Measurements from ENCODE around the gene PPP3R2.
A peak's percentile ranks its signal among the peaks of the same experiment; 100 is the strongest.

PPP3R2 gene

DNA sequence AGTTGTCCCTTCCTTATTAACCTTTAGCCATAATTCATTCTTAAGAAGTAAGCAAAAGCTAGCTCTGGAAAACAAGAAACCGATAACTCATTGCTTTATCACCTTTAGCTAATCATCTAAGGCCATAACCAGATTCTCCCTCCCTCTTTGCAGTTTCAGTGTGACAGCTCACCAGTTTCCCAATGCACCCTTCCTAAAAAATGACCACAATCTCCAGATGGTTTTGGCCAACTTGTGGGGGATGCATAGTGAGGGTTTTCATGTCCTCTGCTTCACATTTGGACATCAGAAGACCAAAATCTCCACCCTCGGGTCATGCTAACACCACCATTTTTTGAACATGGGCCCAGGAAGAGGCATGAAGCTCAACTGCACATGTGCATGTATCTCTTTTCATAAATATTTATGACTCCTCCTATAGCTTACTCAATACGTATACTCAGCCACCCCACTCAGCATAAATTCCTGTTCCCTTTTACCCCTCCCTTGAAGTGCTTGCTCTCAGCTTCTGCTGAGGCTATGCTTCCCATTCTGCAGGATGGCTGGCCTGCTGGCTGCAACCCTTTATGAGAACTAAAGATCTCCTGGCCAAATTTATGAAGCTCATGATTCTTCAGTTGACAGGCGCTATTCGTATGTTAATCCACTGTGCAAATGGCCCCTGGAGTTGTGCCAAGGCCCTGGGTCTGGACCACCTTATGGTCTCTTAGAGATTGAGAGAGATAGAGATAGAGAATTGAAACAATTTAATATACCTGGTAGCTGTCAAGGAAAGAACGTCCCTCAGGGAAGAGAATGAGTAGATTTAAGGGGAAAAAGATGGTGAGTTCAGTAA lies 14.8 kb downstream of the PPP3R2 start:
- no peak overlapping the region for H3K4me3 ChIP-seq (ENCODE audit: low read depth, low read length)
- DNase-seq (ENCODE audit: low read depth), result no peak
- TF ChIP-seq, protein P1, sequence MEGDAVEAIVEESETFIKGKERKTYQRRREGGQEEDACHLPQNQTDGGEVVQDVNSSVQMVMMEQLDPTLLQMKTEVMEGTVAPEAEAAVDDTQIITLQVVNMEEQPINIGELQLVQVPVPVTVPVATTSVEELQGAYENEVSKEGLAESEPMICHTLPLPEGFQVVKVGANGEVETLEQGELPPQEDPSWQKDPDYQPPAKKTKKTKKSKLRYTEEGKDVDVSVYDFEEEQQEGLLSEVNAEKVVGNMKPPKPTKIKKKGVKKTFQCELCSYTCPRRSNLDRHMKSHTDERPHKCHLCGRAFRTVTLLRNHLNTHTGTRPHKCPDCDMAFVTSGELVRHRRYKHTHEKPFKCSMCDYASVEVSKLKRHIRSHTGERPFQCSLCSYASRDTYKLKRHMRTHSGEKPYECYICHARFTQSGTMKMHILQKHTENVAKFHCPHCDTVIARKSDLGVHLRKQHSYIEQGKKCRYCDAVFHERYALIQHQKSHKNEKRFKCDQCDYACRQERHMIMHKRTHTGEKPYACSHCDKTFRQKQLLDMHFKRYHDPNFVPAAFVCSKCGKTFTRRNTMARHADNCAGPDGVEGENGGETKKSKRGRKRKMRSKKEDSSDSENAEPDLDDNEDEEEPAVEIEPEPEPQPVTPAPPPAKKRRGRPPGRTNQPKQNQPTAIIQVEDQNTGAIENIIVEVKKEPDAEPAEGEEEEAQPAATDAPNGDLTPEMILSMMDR (conservative IDR thresholded peaks at IDR 0.05; ENCODE audit: low read depth, low read length), result no peak

DNA sequence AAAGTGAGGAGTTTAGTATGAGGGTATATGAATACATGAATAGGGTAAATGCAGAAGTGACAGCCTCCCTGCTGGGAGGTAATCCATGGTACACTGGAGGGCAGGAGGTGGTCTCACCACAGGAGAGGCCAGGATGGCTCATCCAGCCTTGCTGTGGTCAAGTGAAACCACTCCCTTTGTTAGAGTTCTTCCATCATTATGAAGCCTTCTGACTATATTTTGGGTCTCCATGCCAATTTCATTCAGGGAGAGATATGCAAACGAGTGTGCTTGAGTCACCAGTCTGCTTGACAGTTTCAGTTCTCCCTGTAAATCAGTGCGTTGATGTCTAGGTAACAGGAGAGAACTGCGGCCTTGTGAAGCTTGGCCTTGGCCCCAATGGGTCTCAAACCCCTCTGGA lies 16.4 kb downstream of the PPP3R2 start:
- H3K4me3 ChIP-seq (ENCODE audit: low read depth, low read length), result no peak overlapping the region
- TF ChIP-seq, protein P1 (conservative IDR thresholded peaks at IDR 0.05; ENCODE audit: low read depth, low read length), result no peak
- peak; percentile 7 for DNase-seq (ENCODE audit: low read depth)

DNA sequence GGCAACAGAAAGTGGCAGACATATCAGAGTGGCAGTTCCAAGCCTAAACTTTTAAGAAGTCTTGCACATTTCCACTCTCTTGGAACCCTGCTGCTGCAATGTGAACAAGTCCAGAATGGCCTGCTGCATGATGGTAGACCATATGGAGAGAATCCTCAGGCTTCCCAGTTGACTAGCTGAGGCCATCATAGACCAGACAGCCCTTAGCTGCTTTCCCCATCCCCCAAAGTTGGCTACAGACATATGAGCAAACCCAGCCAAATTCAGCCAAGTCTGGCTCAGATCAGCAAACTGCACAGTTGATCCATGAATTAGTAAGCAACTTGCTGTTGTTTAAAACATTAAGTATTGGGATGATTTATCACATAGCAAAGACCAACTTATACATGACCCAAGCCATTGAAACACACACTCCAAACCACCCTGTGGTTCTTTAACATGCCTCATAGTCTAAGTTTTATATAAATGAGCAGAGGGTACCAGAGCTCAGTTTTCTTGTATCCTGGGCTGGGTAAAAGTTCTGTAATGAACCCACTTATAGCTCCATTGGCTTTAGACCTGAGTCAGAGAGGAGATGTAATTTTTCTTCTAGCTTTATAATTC lies 19.9 kb downstream of the PPP3R2 start:
- DNase-seq (ENCODE audit: low read depth), result no peak
- TF ChIP-seq, protein P1 (conservative IDR thresholded peaks at IDR 0.05; ENCODE audit: low read depth, low read length), result no peak
- H3K4me3 ChIP-seq (ENCODE audit: low read depth, low read length), result no peak overlapping the region

DNA sequence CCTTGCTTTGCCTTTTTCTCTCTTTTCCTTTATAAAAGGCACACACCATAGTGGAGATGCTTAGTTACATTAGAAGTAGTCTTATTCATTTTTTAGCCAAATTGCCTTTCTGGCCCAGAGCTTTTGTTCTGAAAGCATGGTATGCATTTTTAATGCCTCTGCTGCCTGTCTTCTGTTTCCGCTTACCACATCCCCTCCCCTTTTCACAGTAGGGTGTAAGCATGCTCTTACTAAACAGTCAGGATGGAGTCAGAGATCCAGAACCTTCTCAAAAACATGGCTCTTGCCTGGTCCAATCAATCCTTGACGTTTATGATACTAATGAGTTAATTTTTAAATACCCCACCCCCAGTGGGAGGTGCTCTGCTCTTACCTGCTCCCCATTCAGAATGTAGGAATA lies 22.5 kb downstream of the PPP3R2 start:
- peak; percentile 54 for DNase-seq (ENCODE audit: low read depth)
- no peak overlapping the region for H3K4me3 ChIP-seq (ENCODE audit: low read depth, low read length)
- TF ChIP-seq, protein P1 (conservative IDR thresholded peaks at IDR 0.05; ENCODE audit: low read depth, low read length), result no peak

DNA sequence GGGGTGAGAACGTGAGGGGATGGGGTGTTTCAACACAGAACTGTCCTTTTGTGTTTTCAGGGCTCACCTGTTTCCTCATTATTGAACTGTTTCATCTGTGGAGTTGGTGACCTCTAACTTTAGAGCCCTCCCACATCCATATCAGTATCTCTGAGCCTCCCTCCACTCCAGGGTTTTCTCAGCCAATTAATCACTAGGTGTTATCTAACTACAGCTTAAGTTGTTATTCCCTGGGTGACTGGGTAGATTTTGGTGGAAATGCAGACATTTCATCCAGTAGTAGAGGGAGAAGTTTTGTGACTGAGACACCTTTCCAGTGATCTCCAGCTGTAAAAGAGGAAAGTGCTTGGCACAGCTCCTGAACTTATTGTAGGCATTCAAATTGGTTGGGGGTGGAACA lies 23.7 kb downstream of the PPP3R2 start:
- TF ChIP-seq, protein P1 (conservative IDR thresholded peaks at IDR 0.05; ENCODE audit: low read depth, low read length), result no peak
- H3K4me3 ChIP-seq (ENCODE audit: low read depth, low read length), result no peak overlapping the region
- no peak for DNase-seq (ENCODE audit: low read depth)

DNA sequence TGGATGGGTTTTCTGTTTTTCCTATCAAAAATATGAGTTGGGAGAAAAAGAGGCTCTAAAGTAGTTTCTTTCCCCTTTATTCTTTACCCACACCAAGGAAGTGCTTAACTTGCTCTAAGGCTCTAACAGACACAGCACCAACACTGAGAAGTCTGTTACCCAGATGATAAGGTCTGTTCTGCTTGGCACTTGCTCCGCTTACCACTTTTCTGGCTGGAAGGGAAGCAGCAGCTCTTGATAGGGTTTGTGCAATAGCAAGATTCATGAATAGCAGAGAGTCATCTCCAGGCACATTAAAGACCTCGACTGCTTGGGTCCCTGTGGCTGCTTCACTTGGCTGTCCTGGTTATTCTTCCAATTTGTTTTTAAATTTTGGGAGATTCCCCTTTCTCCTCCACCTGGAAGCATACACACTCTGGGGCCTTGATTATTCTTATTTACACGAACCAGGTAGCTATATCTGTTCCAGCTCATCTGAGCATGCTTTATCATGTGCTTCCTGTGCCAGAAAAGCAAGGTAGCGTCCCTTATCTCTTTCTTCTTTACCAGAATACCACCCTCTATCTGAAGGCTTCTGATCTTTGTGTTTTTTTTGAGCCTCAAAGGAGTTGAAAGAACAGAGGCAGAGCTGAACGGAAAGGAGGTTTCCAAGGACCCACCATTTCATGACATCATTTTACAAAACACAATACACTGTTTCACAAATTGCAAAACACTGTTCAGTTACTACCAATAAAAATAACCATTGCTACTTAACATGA lies 24.8 kb downstream of the PPP3R2 start:
- H3K4me3 ChIP-seq (ENCODE audit: low read depth, low read length), result no peak overlapping the region
- DNase-seq (ENCODE audit: low read depth), result no peak
- TF ChIP-seq, protein P1 (conservative IDR thresholded peaks at IDR 0.05; ENCODE audit: low read depth, low read length), result no peak
